Lower leg skin (tissue), 4 donors: Measurements from ENCODE around the gene LRRC36. TPM values are rescaled to one million over a fixed set of nuclear protein-coding genes. Genes with fewer than 3 reads are reported as not detected.

ENCODE experiments used
- DNase-seq, 2 donors: peaks; one replicate each; pipeline ENCODE4 v3.0.0-alpha.2; 2019; ENCODE audit warnings: low spot score in 2 of 2
- H3K4me3 ChIP-seq: fragments of 200-600 bp; sonication (generic); 2 replicates; pipeline ENCODE4 v1.5.1; 2017; ENCODE audit warnings: mild to moderate bottlenecking, low read depth; ENCODE audit not compliant: poor library complexity, severe bottlenecking
- CTCF ChIP-seq, 3 donors: fragments of 450-650 bp; IDR thresholded peaks; one replicate each; pipeline ENCODE4 v1.5.1; 2016; ENCODE audit warnings: antibody characterized with exemption in 3 of 3, mild to moderate bottlenecking in 3 of 3, moderate library complexity in 2 of 3
- POLR2A ChIP-seq, 2 donors: fragments of 450-650 bp; IDR thresholded peaks; one replicate each; pipeline ENCODE4 v1.6.1; 2016 to 2017; ENCODE audit warnings: antibody characterized with exemption in 2 of 2, mild to moderate bottlenecking in 1 of 2, moderate library complexity in 1 of 2
- WGBS, 2 donors: methylation state at CpG; one replicate each; pipeline ENCODE4 v1.1.5; 2018; 5-methylcytosine and 5-hydroxymethylcytosine counted together
- intact Hi-C: fragments of 100-400 bp; cut with DNase I; formaldehyde crosslinking; loops from one replicate; pipeline ENCODE4 v1.15.0; 2023; ENCODE audit warnings: low total_unique reads
- total RNA-seq, 4 donors: library from RNA; depleted of rRNA; stranded (reverse); fragments of >200 nt; gene quantifications; one replicate each; pipeline ENCODE4 v1.1.0, GENCODE V29; 2016

Gene LRRC36
- total RNA-seq, 4 donors from 2014 or later: 0.26 to 0.64 TPM; not detected in 2

DNA sequence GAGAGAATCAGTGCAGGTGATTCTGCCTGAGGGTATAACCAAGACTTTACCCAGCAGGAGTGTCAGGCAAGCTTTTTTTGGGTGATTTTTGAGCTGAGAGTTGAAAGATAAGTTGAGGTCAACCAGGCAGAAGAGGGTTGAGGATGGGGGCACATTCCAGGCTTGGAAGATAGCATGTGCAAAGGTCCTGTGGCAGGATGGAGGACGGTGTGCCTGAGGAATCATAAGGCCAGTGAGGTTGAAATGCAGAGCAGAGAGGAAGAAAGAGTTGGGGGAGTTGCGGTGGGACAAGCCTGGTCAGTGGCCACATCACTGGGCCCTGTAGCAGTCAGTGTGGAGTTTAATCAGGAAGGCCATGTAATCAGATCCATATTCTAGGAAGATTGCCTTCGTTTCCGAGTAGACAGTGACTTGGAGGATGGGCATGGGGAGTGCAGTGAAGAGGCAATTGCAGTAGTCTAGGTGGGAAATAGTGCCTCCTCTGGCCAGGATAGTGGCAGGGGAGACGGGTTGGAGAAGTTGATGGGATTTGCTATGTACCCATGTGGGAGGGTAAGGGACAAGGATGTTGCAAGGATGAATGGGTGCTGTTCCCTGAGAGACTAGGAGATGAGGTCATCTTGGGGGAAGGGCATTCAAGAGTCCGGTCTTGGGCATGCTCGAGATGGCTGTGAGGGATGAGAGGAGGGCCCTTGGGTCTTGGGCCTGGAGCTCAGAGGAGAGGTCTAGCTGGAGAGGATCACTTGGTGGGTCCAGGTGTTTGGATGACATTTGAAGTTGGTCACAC lies 43.4 kb upstream of the LRRC36 start:
- TF ChIP-seq POLR2A (IDR thresholded peaks at IDR 0.05) (no peak), CTCF (IDR thresholded peaks at IDR 0.05) (no peak)
- DNase-seq: no peak
- WGBS, 2 donors: 89% methylated on average over 7 of the region's 7 CpGs
- H3K4me3 ChIP-seq: no peak overlapping the region
- intact Hi-C loops: no loop called here

- intact Hi-C loops: no loop called here
- TF ChIP-seq CTCF (IDR thresholded peaks at IDR 0.05): peak in 1 of 3 donors; percentile 16
- TF ChIP-seq POLR2A (IDR thresholded peaks at IDR 0.05): no peak
- WGBS, 2 donors: 90 to 92% methylated on average over 21 of the region's 21 CpGs
- H3K4me3 ChIP-seq: no peak overlapping the region
- no peak for DNase-seq
These were observed 42.6 kb upstream of the LRRC36 start for GRCh38 chr16:67283826-67284555.

DNA sequence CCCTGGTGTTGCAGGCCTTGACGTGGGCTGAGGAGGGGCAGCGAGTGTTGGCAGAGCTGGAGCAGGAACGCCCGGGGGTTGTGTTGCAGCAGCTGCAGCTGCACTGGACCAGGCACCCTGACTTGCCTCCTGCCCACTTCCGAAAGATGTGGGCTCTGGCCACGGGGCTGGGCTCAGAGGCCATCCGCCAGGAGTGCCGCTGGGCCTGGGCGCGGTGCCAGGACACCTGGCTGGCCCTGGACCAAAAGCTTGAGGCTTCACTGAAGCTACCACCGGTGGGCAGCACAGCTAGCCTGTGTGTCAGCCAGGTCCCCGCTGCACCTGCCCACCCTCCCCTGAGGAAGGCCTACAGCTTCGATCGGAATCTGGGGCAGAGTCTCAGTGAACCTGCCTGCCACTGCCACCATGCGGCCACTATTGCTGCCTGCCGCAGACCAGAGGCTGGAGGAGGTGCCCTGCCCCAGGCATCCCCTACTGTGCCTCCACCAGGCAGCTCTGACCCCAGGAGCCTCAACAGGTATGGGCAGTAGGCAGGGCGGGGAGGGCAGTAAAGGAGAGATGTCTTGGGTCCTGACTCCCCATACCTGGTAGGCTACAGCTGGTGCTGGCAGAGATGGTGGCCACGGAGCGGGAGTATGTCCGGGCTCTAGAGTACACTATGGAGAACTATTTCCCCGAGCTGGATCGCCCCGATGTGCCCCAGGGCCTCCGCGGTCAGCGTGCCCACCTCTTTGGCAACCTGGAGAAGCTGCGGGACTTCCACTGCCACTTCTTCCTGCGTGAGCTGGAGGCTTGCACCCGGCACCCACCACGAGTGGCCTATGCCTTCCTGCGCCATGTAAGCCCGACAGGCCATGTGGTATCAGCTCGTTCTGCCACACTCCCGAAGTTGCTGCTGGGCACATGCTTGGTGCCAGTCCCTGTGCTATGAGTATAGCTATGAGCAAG lies 41.6 kb upstream of the LRRC36 start:
- WGBS, 2 donors: 75 to 88% methylated on average over 20 to 24 of the region's 34 CpGs
- TF ChIP-seq CTCF (IDR thresholded peaks at IDR 0.05) (no peak), POLR2A (IDR thresholded peaks at IDR 0.05) (no peak)
- no peak overlapping the region for H3K4me3 ChIP-seq
- DNase-seq: no peak
- intact Hi-C loops: no loop called here

DNA sequence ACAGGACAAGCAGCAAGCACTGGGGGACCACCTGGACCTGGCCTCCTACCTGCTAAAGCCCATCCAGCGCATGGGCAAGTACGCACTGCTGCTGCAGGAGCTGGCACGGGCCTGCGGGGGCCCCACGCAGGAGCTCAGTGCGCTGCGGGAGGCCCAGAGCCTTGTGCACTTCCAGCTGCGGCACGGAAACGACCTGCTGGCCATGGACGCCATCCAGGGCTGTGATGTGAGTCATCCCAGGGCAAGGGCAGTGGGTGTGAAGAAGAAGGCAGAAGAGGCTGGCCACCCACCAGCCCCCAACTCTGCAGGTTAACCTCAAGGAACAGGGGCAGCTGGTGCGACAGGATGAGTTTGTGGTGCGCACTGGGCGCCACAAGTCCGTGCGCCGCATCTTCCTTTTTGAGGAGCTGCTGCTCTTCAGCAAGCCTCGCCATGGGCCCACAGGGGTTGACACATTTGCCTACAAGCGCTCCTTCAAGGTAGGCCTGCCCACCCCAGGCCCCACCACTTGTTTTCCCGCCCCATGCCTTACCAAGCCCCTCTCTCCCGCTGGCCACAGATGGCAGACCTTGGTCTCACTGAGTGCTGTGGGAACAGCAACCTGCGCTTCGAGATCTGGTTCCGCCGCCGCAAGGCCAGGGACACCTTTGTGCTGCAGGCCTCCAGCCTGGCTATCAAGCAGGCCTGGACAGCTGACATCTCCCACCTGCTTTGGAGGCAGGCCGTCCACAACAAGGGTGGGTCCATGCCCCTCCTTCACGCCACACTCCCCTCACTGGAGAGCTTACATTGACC lies 40.0 kb upstream of the LRRC36 start:
- 91 to 92% methylated on average over 28 of the region's 28 CpGs for WGBS, 2 donors
- TF ChIP-seq POLR2A (IDR thresholded peaks at IDR 0.05) (no peak), CTCF (IDR thresholded peaks at IDR 0.05) (no peak)

GRCh38 chr16:67287960-67288359 lies 38.7 kb upstream of the LRRC36 start:
- 94 to 96% methylated on average over 13 to 14 of the region's 14 CpGs for WGBS, 2 donors
- DNase-seq: no peak
- TF ChIP-seq CTCF (IDR thresholded peaks at IDR 0.05) (no peak), POLR2A (IDR thresholded peaks at IDR 0.05) (no peak)
- H3K4me3 ChIP-seq: no peak overlapping the region
- intact Hi-C loops: no loop called here

More for the DNA sequence above, 40.0 kb upstream of the LRRC36 start:
- DNase-seq: no peak
- intact Hi-C loops: no loop called here
- no peak overlapping the region for H3K4me3 ChIP-seq
